A549 (cell line): ENCODE measurements around the gene EML5. TPM values are rescaled to one million over a fixed set of nuclear protein-coding genes. Genes with fewer than 3 reads are reported as not detected.
A peak's percentile ranks its signal among the peaks of the same experiment; 100 is the strongest.

Source experiments
- ATAC-seq, 2 experiments: fragments of 200-7000 bp in 1 of 2; fragments of >200 bp in 1 of 2; cut with Nextera tagmentation in 1 of 2; cut with Tn5 transposase in 1 of 2; 3 replicates each; pipeline versions ENCODE4 v1.8.0 to v1.9.1; 2018 to 2020; ENCODE audit warnings: mild to moderate bottlenecking in 1 of 2, moderate library complexity in 1 of 2
- CTCF ChIA-PET: fragments of 300-600 bp; sonication (Branson Sonifier 250); formaldehyde crosslinking; extraction: SDS; loops from one replicate; lab custom pipeline; 2021; ENCODE audit warnings: antibody characterized with exemption, inconsistent platforms; lab: Yijun Ruan, JAX
- POLR2A ChIA-PET: fragments of 350-600 bp; formaldehyde crosslinking; extraction: SDS; loops from one replicate; lab custom pipeline; 2021; ENCODE audit warnings: antibody characterized with exemption, inconsistent platforms; lab: Yijun Ruan, JAX
- DNase-seq, 2 experiments: peaks; one replicate each; pipeline versions ENCODE4 v3.0.0 to v3.0.0-alpha.2; 2011 to 2016; ENCODE audit warnings: low read depth in 1 of 2, low spot score in 1 of 2
- FAIRE-seq: peaks from 2 replicates; lab custom pipeline; 2011; peaks lifted over from hg19 to GRCh38; lab: Jason Lieb, UNC
- H3K27ac ChIP-seq, 2 experiments: fragments of >200 bp; sonication (Bioruptor Twin); formaldehyde crosslinking; 3 replicates each; pipeline ENCODE4 v1.5.1; 2016 to 2017
- H3K4me1 ChIP-seq: fragments of >200 bp; sonication (Bioruptor Twin); formaldehyde crosslinking; 3 replicates; pipeline ENCODE4 v1.6.1; 2016
- H3K4me2 ChIP-seq: fragments of >200 bp; sonication (Bioruptor Twin); formaldehyde crosslinking; 3 replicates; pipeline ENCODE4 v1.6.1; 2016
- H3K4me3 ChIP-seq: fragments of >200 bp; sonication (Bioruptor Twin); formaldehyde crosslinking; 3 replicates; pipeline ENCODE4 v1.5.1; 2016
- H3K9me3 ChIP-seq: fragments of >200 bp; sonication (Bioruptor Twin); formaldehyde crosslinking; 3 replicates; pipeline ENCODE4 v1.6.1; 2016
- BHLHE40 ChIP-seq: IDR thresholded peaks from 2 replicates; pipeline ENCODE4 v1.6.1; 2012; ENCODE audit warnings: low read depth, low read length, inconsistent platforms
- CBX2 ChIP-seq: fragments of 200-600 bp; sonication (generic); IDR thresholded peaks from 2 replicates; pipeline ENCODE4 v1.6.1; 2016; ENCODE audit warnings: low read depth, mild to moderate bottlenecking, borderline replicate concordance
- CBX8 ChIP-seq: fragments of 200-600 bp; sonication (generic); IDR thresholded peaks from 2 replicates; pipeline ENCODE4 v1.6.1; 2016
- CHD2 ChIP-seq: fragments of 150-350 bp; IDR thresholded peaks from 2 replicates; pipeline ENCODE4 v1.6.1; 2014; ENCODE audit warnings: low read length; ENCODE audit not compliant: partially characterized antibody
- GATA3 ChIP-seq: IDR thresholded peaks from 2 replicates; pipeline ENCODE4 v1.6.1; 2012; ENCODE audit warnings: borderline replicate concordance
- HOXB5 ChIP-seq: fragments of 250-450 bp; sonication (Bioruptor Pico); IDR thresholded peaks from 2 replicates; pipeline ENCODE4 v1.5.0; 2020; ENCODE audit warnings: mild to moderate bottlenecking, moderate library complexity
- MAFK ChIP-seq: fragments of 450-650 bp; IDR thresholded peaks from 2 replicates; pipeline ENCODE4 v1.6.1; 2014; ENCODE audit not compliant: partially characterized antibody
- PBX3 ChIP-seq: IDR thresholded peaks from 2 replicates; pipeline ENCODE4 v1.6.1; 2012
- POLR2AphosphoS2 ChIP-seq: conservative IDR thresholded peaks from 2 replicates; pipeline ENCODE4 v1.6.1; 2012; ENCODE audit warnings: low read length, improper control_type of control experiment, inconsistent platforms
- REST ChIP-seq: fragments of 200-600 bp; sonication (generic); IDR thresholded peaks from 2 replicates; pipeline ENCODE4 v1.6.1; 2016; ENCODE audit warnings: antibody characterized with exemption, mild to moderate bottlenecking, moderate library complexity
- SMC3 ChIP-seq: fragments of >200 bp; sonication (Bioruptor Twin); formaldehyde crosslinking; IDR thresholded peaks from 3 replicates; pipeline ENCODE4 v1.6.1; 2018; ENCODE audit warnings: inconsistent platforms
- TFCP2L1 ChIP-seq: fragments of 250-450 bp; sonication (Bioruptor Pico); IDR thresholded peaks from 2 replicates; pipeline ENCODE4 v1.5.0; 2021; ENCODE audit warnings: mild to moderate bottlenecking
- ZC3H11A ChIP-seq: fragments of 450-650 bp; IDR thresholded peaks from 2 replicates; pipeline ENCODE4 v1.6.1; 2014; ENCODE audit warnings: antibody characterized with exemption, mild to moderate bottlenecking
- WGBS: methylation state at CpG from one replicate; pipeline ENCODE4 v1.1.6; 2017; ENCODE audit errors: missing lambda C conversion rate; 5-methylcytosine and 5-hydroxymethylcytosine counted together
- polyA plus RNA-seq, 4 experiments: library from polyadenylated mRNA; depleted of rRNA in 3 of 4; stranded (reverse); fragments of >200 nt; fragmentation: RNase III in 1 of 4; extraction: RNeasy Plus Mini Kit Qiagen cat#74134 plus additional on column Dnase treatment in 1 of 4; gene quantifications; 2 replicates in 3 of 4; 3 replicates in 1 of 4; pipeline ENCODE4 v1.2.3, GENCODE V29; 2011 to 2017

EML5 gene
- polyA plus RNA-seq, 2 of the 4 experiments (the other 2 are of a cell fraction): 0.44 to 0.62 TPM

GRCh38 chr14:88710709-88711108, 82.0 kb downstream of the EML5 start (continued):
- TF ChIP-seq REST: no peak
- TF ChIP-seq POLR2AphosphoS2: no peak
- no peak for TF ChIP-seq MAFK
- TF ChIP-seq SMC3: no peak
- TF ChIP-seq GATA3: no peak

GRCh38 chr14:88707088-88707487, 85.7 kb downstream of the EML5 start:
- POLR2A ChIA-PET: no interaction called here
- FAIRE-seq (no peak), ATAC-seq (no peak), DNase-seq (no peak)
- CTCF ChIA-PET: no interaction called here
- Histone ChIP-seq H3K9me3 (no peaks in the 10 kb centered on the region), H3K27ac (no peak overlapping the region), H3K4me2 (no peak overlapping the region), H3K4me3 (no peak overlapping the region), H3K4me1 (no peaks in the 10 kb centered on the region)
- WGBS: 11% methylated on average over 1 of the region's 1 CpG
- no peak for TF ChIP-seq TFCP2L1 (CRISPR knock-in tag)
- peak; percentile 70 for TF ChIP-seq ZC3H11A

GRCh38 chr14:88706425-88706824, 86.3 kb downstream of the EML5 start:
- H3K4me3 ChIP-seq: no peak overlapping the region
- H3K27ac ChIP-seq: no peak overlapping the region
- POLR2A ChIA-PET: no interaction called here
- ATAC-seq (no peak), DNase-seq (no peak)
- no peak overlapping the region for H3K4me2 ChIP-seq
- no peaks in the 10 kb centered on the region for H3K4me1 ChIP-seq
- TF ChIP-seq BHLHE40 (no peak), CBX2 (no peak), CBX8 (no peak), HOXB5 (CRISPR knock-in tag) (no peak), MAFK (peak; percentile 37)
- TF ChIP-seq, all 56 proteins: peak for 1
- no peak for FAIRE-seq
- CTCF ChIA-PET: no interaction called here
- H3K9me3 ChIP-seq: no peaks in the 10 kb centered on the region

- ChIA-PET CTCF (no interaction called here), POLR2A (no interaction called here)
- Histone ChIP-seq H3K9me3 (no peaks in the 10 kb centered on the region), H3K4me2 (no peak overlapping the region), H3K4me3 (no peak overlapping the region), H3K4me1 (no peaks in the 10 kb centered on the region), H3K27ac (no peak overlapping the region)
- 32% methylated on average over 5 of the region's 5 CpGs for WGBS
- no peak for ATAC-seq
- no peak for TF ChIP-seq PBX3
- DNase-seq: no peak
- no peak for FAIRE-seq
Observed at GRCh38 chr14:88698651-88699050, 94.1 kb downstream of the EML5 start.

GRCh38 chr14:88695870-88696269, 96.9 kb downstream of the EML5 start:
- DNase-seq: no peak
- Histone ChIP-seq H3K4me2 (no peak overlapping the region), H3K9me3 (no peaks in the 10 kb centered on the region), H3K27ac (no peak overlapping the region), H3K4me1 (no peaks in the 10 kb centered on the region), H3K4me3 (no peak overlapping the region)
- ATAC-seq: no peak
- FAIRE-seq: no peak
- 29% methylated on average over 3 of the region's 3 CpGs for WGBS
- ChIA-PET POLR2A (no interaction called here), CTCF (no interaction called here)
- no peak for TF ChIP-seq CHD2
